HepG2 (cell line): ENCODE results near the gene CAMTA1. TPM values are rescaled to one million over a fixed set of nuclear protein-coding genes. Genes with fewer than 3 reads are reported as not detected.

Source experiments
- ATAC-seq: fragments of 200-7000 bp; cut with Tn5 transposase; 3 replicates; pipeline ENCODE4 v1.9.1; 2020; ENCODE audit warnings: mild to moderate bottlenecking, moderate library complexity
- BruUV-seq: library from RNA; stranded (reverse); fragments of 400-500 nt; replicated peaks from 2 replicates; lab custom pipeline; 2021; lab: Mats Ljungman, UMichigan
- CTCF ChIA-PET: fragments of 300-600 bp; formaldehyde crosslinking; extraction: SDS; loops from one replicate; lab custom pipeline; 2021; ENCODE audit warnings: low total read pairs, inconsistent platforms, low intra/inter-chr PET ratio; lab: Yijun Ruan, JAX
- POLR2A ChIA-PET: fragments of 350-600 bp; sonication (Branson Sonifier 250); formaldehyde crosslinking; loops from one replicate; lab custom pipeline; 2020; ENCODE audit warnings: antibody characterized with exemption, inconsistent platforms; lab: Yijun Ruan, JAX
- DNase-seq: peaks from one replicate; pipeline ENCODE4 v3.0.0-alpha.2; 2015; ENCODE audit warnings: low spot score
- FAIRE-seq: peaks from 3 replicates; lab custom pipeline; 2011; peaks lifted over from hg19 to GRCh38; lab: Jason Lieb, UNC
- H2AFZ ChIP-seq: one replicate; pipeline ENCODE4 v1.6.1; 2011; ENCODE audit warnings: low read length, inconsistent platforms
- H3K27ac ChIP-seq: fragments of 300-600 bp; 3 replicates; pipeline ENCODE4 v1.8.0; 2011; ENCODE audit warnings: mixed run types, mild to moderate bottlenecking, mixed read lengths, low read length, inconsistent platforms; ENCODE audit not compliant: insufficient read depth; ENCODE audit errors: extremely low read length
- H3K27me3 ChIP-seq, 2 experiments: fragments of 200-600 bp in 1 of 2; 2 replicates in 1 of 2; 3 replicates in 1 of 2; pipeline versions ENCODE4 v1.6.0 to v1.8.0; 2011; ENCODE audit warnings: low read length in 2 of 2, mild to moderate bottlenecking in 2 of 2, moderate library complexity in 2 of 2, inconsistent platforms in 1 of 2; ENCODE audit not compliant: insufficient read depth in 2 of 2, control insufficient read depth in 1 of 2
- H3K36me3 ChIP-seq, 2 experiments: fragments of 200-600 bp in 1 of 2; replicated peaks in 1 of 2; 2 replicates in 1 of 2; 3 replicates in 1 of 2; pipeline versions ENCODE4 v1.5.1 to v1.8.0; 2011; ENCODE audit warnings: low read length in 2 of 2, inconsistent platforms in 1 of 2; ENCODE audit not compliant: insufficient read depth in 2 of 2, control insufficient read depth in 1 of 2
- H3K4me1 ChIP-seq: 2 replicates; pipeline ENCODE4 v1.5.1; 2012; ENCODE audit warnings: low read length, inconsistent platforms; ENCODE audit not compliant: insufficient read depth
- H3K4me2 ChIP-seq: 2 replicates; pipeline ENCODE4 v1.6.0; 2011; ENCODE audit warnings: low read depth, low read length, inconsistent platforms
- H3K4me3 ChIP-seq, 3 experiments: fragments of 200-600 bp in 1 of 3; sonication (generic), shearing (Covaris generic) in 1 of 3; replicated peaks in 1 of 3; 2 replicates each; pipeline ENCODE4 v1.5.1; 2011 to 2016; ENCODE audit warnings: low read length in 3 of 3, inconsistent platforms in 2 of 3, low read depth in 2 of 3, mild to moderate bottlenecking in 2 of 3, control low read depth in 1 of 3, mixed read lengths in 1 of 3; ENCODE audit not compliant: insufficient read depth in 1 of 3
- H3K79me2 ChIP-seq: one replicate; pipeline ENCODE4 v1.6.1; 2011; ENCODE audit warnings: low read length, inconsistent platforms; ENCODE audit not compliant: insufficient read depth
- H3K9ac ChIP-seq: 2 replicates; pipeline ENCODE4 v1.6.0; 2011; ENCODE audit warnings: mild to moderate bottlenecking, low read depth, low read length, inconsistent platforms; ENCODE audit not compliant: insufficient read depth
- H3K9me3 ChIP-seq: 2 replicates; pipeline ENCODE4 v1.5.1; 2012; ENCODE audit warnings: mild to moderate bottlenecking, low read length
- H4K20me1 ChIP-seq: 2 replicates; pipeline ENCODE4 v1.6.0; 2011; ENCODE audit warnings: inconsistent platforms, mild to moderate bottlenecking, low read length, moderate library complexity; ENCODE audit not compliant: insufficient read depth
- GMEB2 ChIP-seq: IDR thresholded peaks from 2 replicates; pipeline ENCODE4 v1.6.1; 2016; ENCODE audit warnings: missing biosample characterization, missing genetic modification reagents, low read depth
- HINFP ChIP-seq: sonication (generic); formaldehyde crosslinking; IDR thresholded peaks from 2 replicates; pipeline ENCODE4 v1.4.0; 2020; ENCODE audit warnings: low read depth, mild to moderate bottlenecking, missing genetic modification reagents
- ZNF484 ChIP-seq: sonication (generic); formaldehyde crosslinking; IDR thresholded peaks from 2 replicates; pipeline ENCODE4 v1.5.1; 2020; ENCODE audit warnings: mild to moderate bottlenecking, low read depth, missing genetic modification reagents, borderline replicate concordance
- ZNF615 ChIP-seq: sonication (generic); formaldehyde crosslinking; IDR thresholded peaks from 2 replicates; pipeline ENCODE4 v1.5.0; 2020; ENCODE audit warnings: mild to moderate bottlenecking, missing genetic modification reagents, borderline replicate concordance
- ZNF616 ChIP-seq: sonication (generic); formaldehyde crosslinking; IDR thresholded peaks from 2 replicates; pipeline ENCODE4 v1.5.0; 2020; ENCODE audit warnings: low read depth, mild to moderate bottlenecking, missing genetic modification reagents
- ZNF816 ChIP-seq: sonication (generic); formaldehyde crosslinking; IDR thresholded peaks from 2 replicates; pipeline ENCODE4 v1.8.0; 2022; ENCODE audit warnings: missing genetic modification reagents, mild to moderate bottlenecking, borderline replicate concordance
- WGBS: methylation state at CpG from one replicate; pipeline ENCODE4 v1.1.6; 2017; ENCODE audit warnings: low lambda C conversion rate; 5-methylcytosine and 5-hydroxymethylcytosine counted together
- in situ Hi-C: cut with HindIII; loops from 2 replicates; pipeline ENCODE4 v1.10.0; 2017; ENCODE audit warnings: low pct_unique_long_range_greater_than_20kb; ENCODE audit not compliant: extremely low pct_ligation_motif_present
- intact Hi-C: fragments of 100-400 bp; cut with micrococcal nuclease; formaldehyde crosslinking; loops from one replicate; pipeline ENCODE4 v1.10.0; 2022; ENCODE audit not compliant: unreplicated experiment
- polyA plus RNA-seq, 8 experiments: library from polyadenylated mRNA; depleted of rRNA in 3 of 8; stranded (reverse) in 7 of 8; unstranded in 1 of 8; fragments of >200 nt; fragmentation: Illumina TruSeq in 4 of 8; extraction: Trizol in 4 of 8; gene quantifications; 2 replicates each; pipeline versions ENCODE4 v1.2.1 to v1.2.3, GENCODE V29; 2011 to 2016; ENCODE audit warnings: low read depth in 4 of 8, missing spikeins in 1 of 8, mixed read lengths in 1 of 8; ENCODE audit not compliant: insufficient read depth in 1 of 8
- total RNA-seq, 5 experiments: library from RNA; depleted of rRNA; stranded (reverse); fragments of >200 nt; fragmentation: Illumina TruSeq; extraction: Trizol; gene quantifications; 2 replicates each; pipeline ENCODE4 v1.2.3, GENCODE V29; 2016; ENCODE audit warnings: low read depth in 1 of 5

The CAMTA1 gene
- total and polyA plus RNA-seq, 2 of the 13 experiments (the other 11 are each of a cell fraction or from before 2014, with no cell fraction given), result 25.0 to 36.4 TPM

DNA sequence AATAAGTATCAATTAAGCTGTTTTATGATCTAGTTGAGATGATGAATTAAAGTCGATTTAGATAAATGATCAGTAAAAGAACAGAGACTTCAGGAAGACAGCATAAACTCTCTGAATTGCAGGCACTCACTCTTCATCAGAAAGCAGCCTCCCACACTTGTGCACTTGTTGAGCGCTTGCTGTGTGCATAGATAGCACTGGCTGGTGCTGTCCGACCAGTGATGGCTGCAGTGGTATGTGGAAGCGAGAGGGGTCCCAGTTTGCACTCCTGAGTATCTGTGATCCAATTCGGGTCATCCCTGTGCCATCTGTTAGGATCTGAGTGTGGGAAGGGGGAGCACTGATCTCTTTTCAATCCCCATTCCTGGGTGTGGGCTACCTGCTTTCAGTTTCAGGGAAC is 137.8 kb downstream of the CAMTA1 start:
- WGBS, result 35% methylated on average over 4 of the region's 5 CpGs
- CTCF ChIA-PET, result no interaction called here

More for the DNA sequence above, 137.8 kb downstream of the CAMTA1 start:
- Histone ChIP-seq H3K4me3 (no peak overlapping the region), H3K27me3 (peaks cover 0 to 19% of the 10 kb centered on the region in 2 experiments; a peak in 2 of 5 replicates), H2AFZ (no peak overlapping the region), H3K4me1 (no peaks in the 10 kb centered on the region), H3K9ac (no peak overlapping the region), H4K20me1 (no peaks in the 10 kb centered on the region), H3K4me2 (no peak overlapping the region), H3K36me3 (no peaks in the 10 kb centered on the region), H3K79me2 (no peaks in the 10 kb centered on the region), H3K9me3 (no peaks in the 10 kb centered on the region), H3K27ac (no peak overlapping the region)
- TF ChIP-seq ZNF615, result no peak
- no peak for TF ChIP-seq ZNF816 (CRISPR knock-in tag)
- TF ChIP-seq HINFP (CRISPR knock-in tag), result no peak
- TF ChIP-seq ZNF484, result no peak
- TF ChIP-seq ZNF616 (CRISPR knock-in tag), result no peak
- no peak for TF ChIP-seq GMEB2 (CRISPR knock-in tag)
- POLR2A ChIA-PET, result no interaction called here
- in situ Hi-C loops (no loop called here), intact Hi-C loops (no loop called here)
- FAIRE-seq (no peak), DNase-seq (no peak), ATAC-seq (no peak)
- BruUV-seq, result no TSS peak
